ENCODE data around the gene FXN. TPM values are rescaled to one million over a fixed set of nuclear protein-coding genes. Genes with fewer than 3 reads are reported as not detected.

Gene FXN
- total RNA-seq, 1 donor from 2014 or later = 7.1 TPM

DNA sequence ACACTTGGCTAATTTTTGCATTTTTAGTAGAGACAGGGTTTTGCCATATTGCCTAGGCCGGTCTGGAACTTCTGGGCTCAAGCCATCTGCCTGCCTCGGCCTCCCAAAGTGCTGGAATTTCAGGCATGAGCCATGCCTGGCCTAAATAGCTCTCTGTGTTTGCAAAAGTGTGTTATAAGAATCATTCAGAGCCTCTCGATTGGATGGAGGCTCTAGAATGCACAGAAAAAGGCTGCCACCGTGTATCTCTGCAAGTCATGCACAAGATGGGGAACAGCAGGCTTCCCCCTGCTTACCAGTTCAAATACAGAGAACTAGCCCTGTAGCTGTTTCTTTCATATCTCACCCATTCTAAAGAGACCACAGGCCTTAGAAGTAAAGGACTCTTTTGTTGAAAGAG lies 28.3 kb downstream of the FXN start:
- Mint-ChIP-seq H3K27ac (ENCODE audit: unreplicated experiment) (no peak overlapping the region), H3K4me1 (ENCODE audit: low read depth, unreplicated experiment) (peaks cover 3% of the 10 kb centered on the region), H3K4me3 (ENCODE audit: unreplicated experiment) (no peak overlapping the region), H3K27me3 (ENCODE audit: unreplicated experiment) (no peaks in the 10 kb centered on the region), H3K9me3 (ENCODE audit: unreplicated experiment) (peaks cover 2% of the 10 kb centered on the region), H3K36me3 (ENCODE audit: unreplicated experiment) (no peaks in the 10 kb centered on the region)
- no peak for DNase-seq
- TF ChIP-seq, protein P1, sequence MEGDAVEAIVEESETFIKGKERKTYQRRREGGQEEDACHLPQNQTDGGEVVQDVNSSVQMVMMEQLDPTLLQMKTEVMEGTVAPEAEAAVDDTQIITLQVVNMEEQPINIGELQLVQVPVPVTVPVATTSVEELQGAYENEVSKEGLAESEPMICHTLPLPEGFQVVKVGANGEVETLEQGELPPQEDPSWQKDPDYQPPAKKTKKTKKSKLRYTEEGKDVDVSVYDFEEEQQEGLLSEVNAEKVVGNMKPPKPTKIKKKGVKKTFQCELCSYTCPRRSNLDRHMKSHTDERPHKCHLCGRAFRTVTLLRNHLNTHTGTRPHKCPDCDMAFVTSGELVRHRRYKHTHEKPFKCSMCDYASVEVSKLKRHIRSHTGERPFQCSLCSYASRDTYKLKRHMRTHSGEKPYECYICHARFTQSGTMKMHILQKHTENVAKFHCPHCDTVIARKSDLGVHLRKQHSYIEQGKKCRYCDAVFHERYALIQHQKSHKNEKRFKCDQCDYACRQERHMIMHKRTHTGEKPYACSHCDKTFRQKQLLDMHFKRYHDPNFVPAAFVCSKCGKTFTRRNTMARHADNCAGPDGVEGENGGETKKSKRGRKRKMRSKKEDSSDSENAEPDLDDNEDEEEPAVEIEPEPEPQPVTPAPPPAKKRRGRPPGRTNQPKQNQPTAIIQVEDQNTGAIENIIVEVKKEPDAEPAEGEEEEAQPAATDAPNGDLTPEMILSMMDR (IDR thresholded peaks at IDR 0.05; ENCODE audit: partially characterized antibody, unreplicated experiment) = no peak

DNA sequence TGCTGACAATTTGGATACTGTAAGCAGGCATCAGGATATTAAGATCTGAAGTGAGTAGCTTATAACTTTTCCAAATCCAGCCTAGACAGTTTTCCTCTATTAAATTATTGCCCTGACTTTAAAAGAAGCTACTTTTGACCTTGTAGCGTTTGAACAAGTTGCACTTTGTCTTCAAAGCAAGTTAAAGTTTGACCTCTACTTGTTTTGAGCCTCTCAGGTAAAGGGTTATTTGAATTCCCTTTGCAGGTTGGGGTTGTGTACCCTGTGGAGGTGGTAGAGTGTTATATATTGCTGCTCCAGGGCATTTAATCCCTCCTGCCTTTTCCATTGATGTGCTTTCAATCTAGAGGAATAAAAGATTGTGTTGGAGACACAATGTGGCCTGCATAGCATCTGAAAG lies 30.1 kb downstream of the FXN start:
- no peak for DNase-seq
- no peaks in the 10 kb centered on the region for H3K27me3 Mint-ChIP-seq (ENCODE audit: unreplicated experiment)
- TF ChIP-seq, protein P1 (IDR thresholded peaks at IDR 0.05; ENCODE audit: partially characterized antibody, unreplicated experiment) = no peak

DNA sequence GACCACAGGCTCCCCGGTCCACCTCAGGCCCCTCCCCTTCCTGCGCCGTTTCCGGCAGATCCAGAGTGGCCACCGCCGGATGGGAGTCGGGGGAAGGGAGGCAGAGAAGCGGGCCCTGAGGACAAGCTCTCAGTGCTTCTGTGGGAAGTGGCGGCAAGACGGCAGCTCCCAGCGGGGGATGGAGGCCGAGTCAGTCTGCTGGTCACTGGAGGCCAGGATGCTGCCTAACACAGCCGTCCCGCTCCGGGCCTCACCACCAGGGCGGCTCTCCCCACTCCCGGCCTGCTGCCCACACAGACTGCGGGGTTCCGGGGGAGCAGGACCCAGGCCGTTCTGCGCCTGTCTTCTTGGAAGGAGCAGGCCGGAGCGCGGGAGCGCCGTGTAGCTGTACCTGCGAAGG lies 31.4 kb downstream of the FXN start:
- Mint-ChIP-seq H3K9me3 (ENCODE audit: unreplicated experiment) (no peaks in the 10 kb centered on the region), H3K27me3 (ENCODE audit: unreplicated experiment) (peaks cover 1% of the 10 kb centered on the region), H3K4me1 (ENCODE audit: low read depth, unreplicated experiment) (no peaks in the 10 kb centered on the region), H3K36me3 (ENCODE audit: unreplicated experiment) (no peaks in the 10 kb centered on the region), H3K4me3 (ENCODE audit: unreplicated experiment) (no peak overlapping the region), H3K27ac (ENCODE audit: unreplicated experiment) (no peak overlapping the region)
- peak; percentile 23 for DNase-seq
- TF ChIP-seq, protein P1 (IDR thresholded peaks at IDR 0.05; ENCODE audit: partially characterized antibody, unreplicated experiment) = no peak

More for the DNA sequence above, 30.1 kb downstream of the FXN start:
- no peaks in the 10 kb centered on the region for H3K9me3 Mint-ChIP-seq (ENCODE audit: unreplicated experiment)
- no peaks in the 10 kb centered on the region for H3K36me3 Mint-ChIP-seq (ENCODE audit: unreplicated experiment)
- H3K4me1 Mint-ChIP-seq (ENCODE audit: low read depth, unreplicated experiment) = no peaks in the 10 kb centered on the region
- H3K4me3 Mint-ChIP-seq (ENCODE audit: unreplicated experiment) = no peak overlapping the region
- no peak overlapping the region for H3K27ac Mint-ChIP-seq (ENCODE audit: unreplicated experiment)

DNA sequence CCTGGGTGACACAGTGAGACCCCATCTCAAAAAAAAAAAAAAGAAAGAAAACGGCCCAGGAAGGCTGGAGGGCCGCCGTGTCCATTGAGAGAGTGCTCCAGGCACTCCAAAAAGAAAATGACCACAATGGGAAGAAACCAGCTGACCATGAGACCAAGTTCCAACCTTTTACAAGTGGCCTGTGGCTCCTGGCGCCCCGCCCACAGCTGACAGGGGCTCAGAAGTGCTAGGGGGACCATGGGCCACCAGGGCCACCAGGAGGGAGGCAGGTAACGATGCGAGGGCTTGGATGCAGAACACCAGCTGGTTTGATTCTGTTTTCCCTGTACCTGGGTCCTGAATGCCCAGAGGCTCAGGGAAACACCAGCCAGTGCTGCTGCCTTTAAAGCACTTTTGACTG lies 34.6 kb downstream of the FXN start:
- Mint-ChIP-seq H3K27me3 (ENCODE audit: unreplicated experiment) (peaks cover 1% of the 10 kb centered on the region), H3K4me3 (ENCODE audit: unreplicated experiment) (no peak overlapping the region), H3K4me1 (ENCODE audit: low read depth, unreplicated experiment) (no peaks in the 10 kb centered on the region), H3K27ac (ENCODE audit: unreplicated experiment) (no peak overlapping the region), H3K36me3 (ENCODE audit: unreplicated experiment) (no peaks in the 10 kb centered on the region), H3K9me3 (ENCODE audit: unreplicated experiment) (no peaks in the 10 kb centered on the region)
- TF ChIP-seq, protein P1 (IDR thresholded peaks at IDR 0.05; ENCODE audit: partially characterized antibody, unreplicated experiment) = no peak
- no peak for DNase-seq

DNA sequence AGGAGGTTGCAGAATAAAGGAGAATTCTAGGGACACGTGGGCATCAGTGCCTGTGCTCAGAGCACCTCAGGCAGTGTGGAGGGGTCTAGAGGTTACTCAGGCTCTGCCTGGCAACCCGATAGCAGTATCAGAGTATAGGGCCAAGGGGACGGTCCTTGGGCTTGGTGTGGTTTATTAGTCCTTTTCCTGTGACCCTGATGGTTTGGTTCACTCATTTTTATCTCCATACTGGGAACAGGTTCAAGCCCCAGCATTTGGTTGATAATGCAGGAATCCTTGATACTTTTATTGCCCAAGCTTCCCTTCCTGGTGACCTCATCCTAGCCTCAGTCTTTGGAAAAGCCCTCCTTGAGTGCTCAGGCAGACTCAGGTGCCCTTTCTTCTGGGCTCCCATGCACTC lies 35.5 kb downstream of the FXN start:
- DNase-seq = no peak
- no peaks in the 10 kb centered on the region for H3K4me1 Mint-ChIP-seq (ENCODE audit: low read depth, unreplicated experiment)
- peaks cover 1% of the 10 kb centered on the region for H3K27me3 Mint-ChIP-seq (ENCODE audit: unreplicated experiment)
- no peak overlapping the region for H3K4me3 Mint-ChIP-seq (ENCODE audit: unreplicated experiment)
- H3K9me3 Mint-ChIP-seq (ENCODE audit: unreplicated experiment) = no peaks in the 10 kb centered on the region
- TF ChIP-seq, protein P1 (IDR thresholded peaks at IDR 0.05; ENCODE audit: partially characterized antibody, unreplicated experiment) = no peak
- H3K36me3 Mint-ChIP-seq (ENCODE audit: unreplicated experiment) = no peaks in the 10 kb centered on the region
- H3K27ac Mint-ChIP-seq (ENCODE audit: unreplicated experiment) = no peak overlapping the region

Data from glutamatergic neuron (in vitro differentiated cells).